CD4-positive, alpha-beta T cell treated with Interleukin-10 for 1 hour (primary cell): ENCODE results near the gene ADARB2.

Source experiments
- DNase-seq: peaks from one replicate; pipeline ENCODE4 v3.0.0-alpha.2; 2020

Gene ADARB2

DNA sequence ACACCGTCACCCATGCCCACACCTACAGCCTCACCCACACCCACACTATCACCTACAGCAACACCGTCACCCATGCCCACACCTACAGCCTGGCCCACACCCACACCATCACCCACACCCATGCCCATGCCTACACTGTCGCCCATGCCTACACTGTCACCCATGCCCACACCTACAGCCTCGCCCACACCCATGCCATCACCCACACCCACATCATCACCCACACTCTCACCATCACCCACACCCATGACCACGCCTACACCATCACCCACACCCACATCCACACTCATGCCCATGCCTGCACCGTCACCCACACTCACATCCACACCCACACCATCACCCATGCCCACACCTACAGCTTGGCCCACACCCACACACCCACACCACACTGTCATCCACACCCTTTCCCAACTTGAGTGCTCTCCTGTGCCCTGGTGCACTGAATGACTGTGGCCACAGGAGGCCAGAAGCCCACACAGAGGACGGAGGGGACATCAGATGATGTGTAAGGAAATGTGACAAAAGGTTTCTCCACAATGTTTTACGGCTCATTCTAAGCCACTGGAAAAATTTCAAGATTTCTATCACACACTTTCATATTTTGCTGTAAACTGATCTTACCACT lies 527.9 kb downstream of the ADARB2 start:
- no peak for DNase-seq

GRCh38 chr10:1208366-1209311 lies 528.7 kb downstream of the ADARB2 start:
- DNase-seq, result no peak

DNA sequence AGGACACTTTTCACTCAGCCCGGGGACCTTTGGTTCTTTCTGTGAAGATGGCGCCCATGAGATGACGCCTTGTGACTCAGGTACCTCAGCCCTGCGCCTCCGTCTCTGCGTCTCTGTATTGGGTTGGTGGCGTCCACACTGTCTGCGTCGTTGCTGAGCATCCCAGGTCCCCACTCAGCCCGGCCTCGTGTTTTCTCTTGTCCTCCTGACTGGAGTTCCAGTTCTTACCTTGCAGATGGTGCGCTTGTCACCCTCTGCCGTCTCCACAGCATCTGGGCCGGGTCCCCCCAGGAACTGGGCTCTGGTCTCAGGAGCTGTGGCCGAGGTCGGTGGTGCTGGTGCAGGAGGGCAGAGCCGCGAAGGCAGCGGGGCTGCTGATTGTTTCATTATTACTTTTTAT lies 530.7 kb downstream of the ADARB2 start:
- no peak for DNase-seq

DNA sequence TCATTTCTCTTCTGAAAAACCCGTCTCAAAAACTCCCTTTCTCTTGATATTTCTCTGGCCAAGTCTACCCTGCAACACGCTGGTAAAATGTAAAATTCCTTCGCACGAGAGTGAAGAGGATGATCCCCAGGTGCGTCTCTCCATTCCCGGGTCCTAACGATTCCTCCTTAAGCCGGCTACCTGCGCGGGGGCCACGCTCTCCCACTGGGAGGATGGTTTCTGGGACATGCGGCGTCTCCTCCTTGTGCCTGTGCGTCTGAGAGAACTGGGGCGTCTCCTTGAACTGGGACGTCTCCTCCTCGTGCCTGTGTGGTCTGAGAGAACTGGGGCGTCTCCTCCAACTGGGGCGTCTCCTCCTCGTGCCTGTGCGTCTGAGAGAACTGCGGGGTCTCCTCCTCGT lies 531.2 kb downstream of the ADARB2 start:
- DNase-seq, result no peak

- no peak for DNase-seq
Observed at GRCh38 chr10:1205450-1206030, 531.8 kb downstream of the ADARB2 start.

DNA sequence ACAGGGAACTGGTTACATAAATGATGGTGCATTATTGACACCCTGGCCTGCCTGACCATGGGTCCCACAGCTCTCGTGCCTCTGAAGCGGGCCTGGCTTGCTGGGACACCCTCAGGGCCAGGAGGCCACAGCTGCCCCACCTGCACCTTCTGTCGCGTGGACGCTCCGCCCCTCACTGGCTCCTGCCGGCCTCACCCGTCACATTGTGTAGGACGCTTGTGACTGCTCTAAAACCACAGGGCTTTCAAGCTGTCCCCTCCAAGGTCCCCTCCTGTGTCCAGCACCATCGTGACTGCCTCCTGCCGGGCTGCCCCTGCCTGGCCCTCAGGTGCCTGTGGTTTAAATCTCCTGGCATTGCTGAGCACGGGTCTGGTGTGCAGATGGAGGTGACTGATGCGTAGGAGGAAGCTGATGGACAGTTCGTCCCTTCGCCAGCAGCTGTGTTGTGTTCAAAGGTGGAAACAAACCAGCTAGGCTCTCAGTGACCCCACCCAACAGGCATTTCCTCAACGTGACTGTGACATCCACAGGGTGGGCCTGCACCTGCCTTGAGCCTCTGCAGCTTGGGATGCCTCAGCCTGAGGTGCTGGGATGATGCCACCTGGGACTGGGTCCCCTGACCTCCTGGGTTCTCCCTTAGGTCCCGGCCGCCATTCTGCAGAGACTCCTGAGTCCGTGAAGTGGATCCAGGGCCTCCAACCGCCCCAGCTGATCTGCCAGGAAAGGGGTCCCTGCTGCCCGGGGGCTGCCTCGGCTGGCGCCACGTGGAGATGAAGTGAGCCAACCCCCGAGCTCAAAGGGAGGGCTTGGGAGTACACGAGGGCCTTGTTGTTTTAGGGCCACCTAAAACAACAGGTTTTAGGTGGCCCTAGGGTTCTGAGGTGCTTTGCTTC lies 532.6 kb downstream of the ADARB2 start:
- no peak for DNase-seq

DNA sequence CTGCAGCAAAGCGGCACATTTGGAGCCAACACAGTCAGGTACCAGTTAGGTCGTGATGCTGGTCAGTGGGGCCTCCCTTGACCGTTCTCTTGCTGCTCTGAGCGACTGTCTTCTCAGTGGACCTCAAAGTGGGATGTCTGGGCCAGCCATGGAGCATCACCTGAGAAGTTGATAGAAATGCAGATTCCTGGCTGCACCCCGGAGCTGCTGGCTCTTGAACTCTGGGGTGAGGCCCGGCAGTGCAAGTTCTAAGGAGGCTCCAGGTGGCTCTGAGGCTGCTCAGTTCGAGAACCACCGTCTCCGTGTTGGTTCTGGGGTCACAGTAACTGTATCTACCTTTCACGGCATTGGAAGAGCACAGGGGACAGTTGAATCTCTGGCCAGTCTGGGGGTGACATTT lies 533.6 kb downstream of the ADARB2 start:
- no peak for DNase-seq

- no peak for DNase-seq
Observed at GRCh38 chr10:1203216-1203615, 534.1 kb downstream of the ADARB2 start.

DNA sequence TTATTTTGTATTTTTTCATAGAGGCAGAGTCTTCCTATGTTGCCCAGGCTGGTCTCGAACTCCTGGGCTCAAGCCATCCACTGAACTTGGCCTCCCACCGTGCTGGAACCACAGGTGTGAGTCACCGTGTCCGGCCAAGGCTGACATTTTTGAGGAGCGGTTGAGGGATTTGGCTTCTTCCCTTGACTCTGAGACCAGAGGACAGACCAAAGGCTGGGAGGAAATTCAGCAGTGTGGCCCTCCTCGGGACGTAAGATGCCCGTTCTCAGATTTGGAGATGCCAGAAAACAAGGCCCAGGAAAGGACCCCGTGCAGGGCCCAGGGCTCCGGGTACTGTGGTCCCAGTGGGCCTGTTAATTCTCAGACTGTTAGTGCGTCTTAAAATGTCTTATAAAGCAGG lies 535.0 kb downstream of the ADARB2 start:
- no peak for DNase-seq

DNA sequence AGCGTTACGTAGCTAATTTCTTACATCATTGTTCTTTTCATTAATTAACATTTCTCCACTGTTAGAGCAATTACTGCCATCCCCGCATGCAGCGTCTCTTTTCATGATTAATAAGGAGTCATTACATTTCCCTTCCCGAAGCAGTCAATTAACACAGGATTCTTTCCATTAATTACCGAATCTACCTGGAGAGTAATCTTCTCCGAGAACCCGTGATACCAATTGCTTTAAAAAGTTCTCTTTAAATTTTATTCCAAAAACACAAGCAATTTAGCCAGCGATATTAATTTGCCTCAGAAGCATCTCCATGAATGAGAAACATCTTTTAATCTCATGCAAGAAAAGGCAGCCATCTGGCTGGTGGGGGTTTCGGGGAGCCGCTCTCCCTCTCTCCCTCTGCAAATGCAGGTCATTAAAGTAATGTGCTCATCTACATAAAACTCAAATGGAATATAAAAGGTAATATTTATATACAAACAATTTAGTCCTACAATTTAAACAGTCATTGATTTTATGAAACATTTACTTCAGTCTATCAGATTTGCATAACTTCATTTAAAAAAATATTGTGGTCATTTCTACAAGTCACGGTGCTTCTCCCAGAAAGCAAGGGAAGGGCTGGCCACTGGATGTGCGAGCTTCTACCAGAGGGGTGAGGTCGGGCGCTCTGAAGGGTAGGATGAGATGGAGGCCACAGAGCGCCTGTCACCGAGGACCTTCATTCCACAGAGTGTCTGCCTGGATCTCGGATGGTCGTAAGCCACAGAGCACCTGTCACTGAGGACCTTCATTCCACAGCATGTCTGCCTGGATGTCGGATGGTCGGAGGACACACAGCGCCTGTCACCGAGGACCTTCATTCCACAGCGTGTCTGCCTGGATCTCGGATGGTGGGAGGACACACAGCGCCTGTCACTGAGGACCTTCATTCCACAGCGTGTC lies 536.2 kb downstream of the ADARB2 start:
- DNase-seq, result no peak

DNA sequence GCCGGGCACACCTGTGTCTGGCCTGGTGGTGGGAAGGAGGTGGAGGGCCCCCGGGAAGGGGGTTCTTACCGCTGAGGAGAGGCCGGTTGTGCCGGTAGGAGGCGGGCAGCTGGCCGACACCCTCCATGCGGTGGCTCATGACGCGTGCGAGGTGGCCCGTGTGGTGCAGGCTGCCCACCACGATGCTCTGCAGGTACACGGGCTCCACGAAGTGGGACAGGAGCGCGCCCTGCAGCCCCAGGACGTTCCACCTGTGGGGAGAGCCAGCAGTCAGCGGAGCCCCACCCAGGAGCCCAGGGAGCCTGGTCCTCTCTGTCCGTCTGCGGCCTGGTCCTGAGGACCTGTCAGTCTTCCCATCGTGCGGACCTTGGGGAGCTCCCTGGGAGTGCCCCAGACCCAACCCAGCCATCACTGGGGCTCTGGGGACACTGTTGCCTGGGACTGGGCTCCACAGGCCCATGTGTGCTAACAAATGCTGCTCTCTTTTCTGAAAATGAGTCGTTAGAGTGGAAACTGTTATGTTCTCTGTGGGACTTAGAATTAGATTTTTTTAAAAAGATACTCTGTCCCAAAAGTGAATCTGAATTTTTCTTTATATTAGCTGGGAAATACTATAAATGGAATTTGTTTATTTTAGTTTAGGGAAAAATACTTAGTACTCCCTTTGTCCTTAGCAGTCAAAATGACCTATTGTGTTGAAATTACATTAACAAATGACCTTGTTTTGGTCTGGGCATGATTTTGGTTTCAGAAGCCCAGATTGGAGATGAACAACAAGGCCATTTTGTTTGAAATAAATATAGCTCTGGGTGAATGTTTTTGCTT lies 537.2 kb downstream of the ADARB2 start:
- no peak for DNase-seq

DNA sequence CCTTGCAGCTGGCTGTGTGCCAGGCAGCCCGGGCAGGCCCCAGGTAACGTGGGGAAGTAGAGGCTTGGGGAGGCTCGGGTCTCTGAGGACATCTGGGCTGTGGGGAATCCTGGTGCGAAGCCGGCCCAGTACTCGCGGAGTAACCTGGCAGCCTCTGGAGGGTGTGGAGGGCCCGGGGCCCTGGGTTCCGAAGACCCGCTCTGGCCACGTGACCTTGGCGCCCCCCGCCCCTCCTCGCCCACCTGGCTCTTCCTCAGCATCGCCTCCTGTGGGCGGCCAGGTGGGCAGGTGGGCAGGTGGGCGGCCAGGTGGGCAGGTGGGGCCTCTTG lies 538.0 kb downstream of the ADARB2 start:
- DNase-seq, result no peak

GRCh38 chr10:1198453-1199344 lies 538.6 kb downstream of the ADARB2 start:
- no peak for DNase-seq

DNA sequence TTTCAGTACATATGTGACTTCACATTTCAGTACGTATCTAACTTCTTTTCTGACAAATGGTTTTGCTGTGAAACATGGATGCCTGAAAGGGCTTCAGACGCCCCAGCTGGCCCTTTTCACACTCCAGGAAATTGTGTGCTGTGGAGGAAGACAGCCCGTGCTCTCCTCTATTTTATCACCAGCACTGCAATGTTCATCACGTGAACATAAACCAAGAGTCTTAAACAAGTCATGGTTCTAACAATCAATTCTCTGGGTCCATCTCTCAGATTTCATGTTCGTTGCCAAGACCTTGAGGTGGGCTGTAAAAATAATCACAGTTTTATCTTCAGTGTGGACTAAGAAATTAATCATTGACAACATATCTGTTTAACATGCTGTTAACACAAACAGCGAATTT lies 539.9 kb downstream of the ADARB2 start:
- DNase-seq, result no peak

DNA sequence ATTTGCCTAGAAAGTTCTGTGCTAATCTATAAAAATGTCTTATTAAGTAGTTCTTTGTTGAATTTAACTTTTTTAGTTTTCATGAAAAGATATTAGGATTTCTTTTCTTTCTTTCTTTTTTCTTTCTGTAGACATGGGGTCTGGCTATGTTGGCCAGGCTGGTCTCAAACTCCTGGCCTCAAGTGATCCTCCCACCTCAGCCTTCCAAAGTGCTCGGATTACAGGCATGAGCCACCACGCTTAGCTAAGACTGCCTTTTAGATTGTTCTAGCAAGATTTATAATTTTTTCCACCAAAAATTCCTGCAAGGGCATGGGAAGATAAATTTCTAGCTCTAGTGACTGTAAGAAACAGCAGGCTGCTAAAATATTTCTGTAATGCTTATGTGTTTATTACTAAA lies 540.7 kb downstream of the ADARB2 start:
- DNase-seq, result no peak

DNA sequence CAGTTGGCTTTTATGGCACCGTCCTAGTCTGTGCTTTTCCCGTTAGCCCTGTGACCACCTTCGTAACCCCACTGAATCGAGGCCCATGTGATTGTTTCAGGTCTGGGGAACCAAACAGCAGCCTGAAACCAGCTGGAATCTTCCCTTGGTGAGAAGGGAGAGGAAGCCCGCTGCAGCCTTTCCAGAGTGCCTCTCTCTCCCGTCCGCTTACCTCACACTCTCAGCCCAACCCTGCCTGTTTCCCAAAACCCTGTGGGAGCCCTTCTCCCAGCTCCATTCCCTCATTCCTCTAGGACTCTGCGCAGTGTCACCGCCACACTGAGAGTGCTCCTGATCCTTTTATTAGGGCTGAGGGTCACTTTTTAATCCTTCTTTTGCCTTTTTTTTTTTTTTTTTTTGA lies 541.5 kb downstream of the ADARB2 start:
- no peak for DNase-seq

DNA sequence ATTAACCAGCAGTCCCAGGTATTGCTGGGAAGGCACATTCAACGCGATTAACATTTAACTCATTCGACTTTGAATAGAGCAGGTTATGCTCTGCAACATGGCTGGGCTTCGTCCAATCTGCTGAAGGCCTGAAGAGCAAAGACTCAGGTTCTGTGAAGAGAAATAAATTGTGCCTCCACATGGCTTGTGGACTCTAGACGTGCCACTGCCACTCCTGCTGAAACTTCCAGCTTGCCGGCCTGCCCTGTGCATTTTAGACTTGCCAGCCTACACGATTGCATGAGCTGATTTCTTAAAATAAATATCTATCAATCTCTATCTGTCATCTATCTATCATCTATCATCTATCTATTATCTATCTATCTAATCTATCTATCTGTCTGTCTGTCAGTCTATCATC lies 543.2 kb downstream of the ADARB2 start:
- DNase-seq, result no peak

- no peak for DNase-seq
Observed at GRCh38 chr10:1193561-1193960, 543.8 kb downstream of the ADARB2 start.

DNA sequence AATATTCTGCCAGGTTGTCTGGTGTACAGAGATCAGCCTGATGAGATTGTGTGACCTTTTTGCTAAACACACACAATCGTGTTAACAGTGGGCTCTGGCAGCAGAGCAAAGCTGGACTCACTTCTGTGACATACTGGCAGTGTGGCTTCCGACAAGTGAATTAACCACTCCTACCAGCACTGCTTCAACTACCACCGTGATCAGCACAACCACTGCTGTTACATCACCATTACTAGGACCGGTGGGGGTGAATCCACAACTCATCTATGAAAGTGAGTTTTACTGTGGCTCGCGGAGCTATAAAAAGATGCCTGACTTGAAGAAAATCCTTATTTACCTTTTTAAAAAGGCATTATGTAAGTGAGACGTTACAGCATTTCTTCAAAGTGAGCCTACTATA lies 545.6 kb downstream of the ADARB2 start:
- DNase-seq, result no peak
